Right lobe of liver (tissue), 6 donors: Measurements from ENCODE around the gene DBN1. TPM values are rescaled to one million over a fixed set of nuclear protein-coding genes. Genes with fewer than 3 reads are reported as not detected.
"Not testable (repeated sequence)": the region's sequence is repeated elsewhere in the genome, so short reads cannot be mapped to it uniquely, and the experiment has no call there.

ENCODE experiments used
- ATAC-seq, 4 donors: fragments of 200-7000 bp; cut with Tn5 transposase; one replicate each; pipeline ENCODE4 v1.9.1; 2020; ENCODE audit warnings: mild to moderate bottlenecking in 4 of 4, moderate library complexity in 4 of 4
- DNase-seq, 3 donors: peaks; one replicate each; pipeline ENCODE4 v3.0.0-alpha.2; 2020
- H3K27ac ChIP-seq, 3 donors: fragments of 200-600 bp; one replicate each; pipeline ENCODE4 v1.8.0; 2022
- H3K27me3 ChIP-seq, 2 donors: fragments of 200-600 bp; one replicate each; pipeline ENCODE4 v1.8.0; 2022
- H3K36me3 ChIP-seq, 4 donors: fragments of 200-600 bp; sonication (generic) in 1 of 4; one replicate each; pipeline versions ENCODE4 v1.5.1 to v1.8.0; 2017 to 2022; ENCODE audit warnings: control low read depth in 1 of 4
- H3K4me1 ChIP-seq, 4 donors: fragments of 200-600 bp; sonication (generic) in 1 of 4; one replicate each; pipeline versions ENCODE4 v1.5.1 to v1.8.0; 2017 to 2022; ENCODE audit warnings: control low read depth in 1 of 4
- H3K4me3 ChIP-seq, 3 donors: fragments of 200-600 bp; one replicate each; pipeline ENCODE4 v1.8.0; 2022
- H3K9me3 ChIP-seq, 4 donors: fragments of 200-600 bp; sonication (generic) in 1 of 4; one replicate each; pipeline versions ENCODE4 v1.5.1 to v1.8.0; 2017 to 2022; ENCODE audit warnings: control low read depth in 1 of 4
- POLR2A ChIP-seq: fragments of 450-650 bp; IDR thresholded peaks from one replicate; pipeline ENCODE4 v1.6.1; 2017; ENCODE audit warnings: antibody characterized with exemption, mild to moderate bottlenecking
- WGBS: methylation state at CpG from one replicate; pipeline ENCODE4 v1.1.6; 2018; ENCODE audit warnings: low coverage, low lambda C conversion rate; ENCODE audit not compliant: insufficient coverage; ENCODE audit errors: missing lambda C conversion rate; 5-methylcytosine and 5-hydroxymethylcytosine counted together
- intact Hi-C, 2 donors: fragments of 100-400 bp; cut with DNase I; formaldehyde crosslinking; loops; one replicate each; pipeline versions ENCODE4 v1.11.2 to v1.14.1; 2022
- total RNA-seq, 6 experiments: library from RNA; depleted of rRNA in 2 of 6; stranded (reverse); fragments of >200 nt in 2 of 6; fragmentation: NEBNext Ultra II Directional in 3 of 6; extraction: Animal tissue kit (Norgen Biotek cat#: 25700) in 3 of 6; gene quantifications; one replicate each; pipeline versions ENCODE4 v1.1.0 to v1.2.4, GENCODE V29; 2016 to 2023
- TF ChIP-seq, protein P1 (sequence below), 4 donors: fragments of 200-600 bp in 3 of 4; fragments of 450-650 bp in 1 of 4; IDR thresholded peaks; one replicate each; pipeline versions ENCODE4 v1.5.1 to v1.8.0; 2016 to 2022; ENCODE audit warnings: antibody characterized with exemption in 4 of 4, mild to moderate bottlenecking in 2 of 4
- donor health status: DM: no; HTN: yes; CAD: no.
- donor health status: DM: no; HTN: no; CAD: no.
- donor health status: DM: no; HTN: no; CAD: no.
- donor health status: DM: no; HTN: yes; CAD: no.
- donor health status: DM: no; HTN: yes; CAD: no.

DBN1 gene
- total RNA-seq, 6 experiments from 2014 or later = 1.1 to 4.6 (median 3.1) TPM

- H3K36me3 ChIP-seq = peaks cover 0 to 2% (median 0%) of the 10 kb centered on the region in 4 donors
- no peaks in the 10 kb centered on the region for H3K9me3 ChIP-seq
- no peak overlapping the region for H3K27ac ChIP-seq
- H3K4me3 ChIP-seq = no peak overlapping the region
- intact Hi-C loops = no loop called here
- H3K27me3 ChIP-seq = no peaks in the 10 kb centered on the region
- H3K4me1 ChIP-seq = no peaks in the 10 kb centered on the region
- TF ChIP-seq POLR2A = no peak
- TF ChIP-seq, protein P1, sequence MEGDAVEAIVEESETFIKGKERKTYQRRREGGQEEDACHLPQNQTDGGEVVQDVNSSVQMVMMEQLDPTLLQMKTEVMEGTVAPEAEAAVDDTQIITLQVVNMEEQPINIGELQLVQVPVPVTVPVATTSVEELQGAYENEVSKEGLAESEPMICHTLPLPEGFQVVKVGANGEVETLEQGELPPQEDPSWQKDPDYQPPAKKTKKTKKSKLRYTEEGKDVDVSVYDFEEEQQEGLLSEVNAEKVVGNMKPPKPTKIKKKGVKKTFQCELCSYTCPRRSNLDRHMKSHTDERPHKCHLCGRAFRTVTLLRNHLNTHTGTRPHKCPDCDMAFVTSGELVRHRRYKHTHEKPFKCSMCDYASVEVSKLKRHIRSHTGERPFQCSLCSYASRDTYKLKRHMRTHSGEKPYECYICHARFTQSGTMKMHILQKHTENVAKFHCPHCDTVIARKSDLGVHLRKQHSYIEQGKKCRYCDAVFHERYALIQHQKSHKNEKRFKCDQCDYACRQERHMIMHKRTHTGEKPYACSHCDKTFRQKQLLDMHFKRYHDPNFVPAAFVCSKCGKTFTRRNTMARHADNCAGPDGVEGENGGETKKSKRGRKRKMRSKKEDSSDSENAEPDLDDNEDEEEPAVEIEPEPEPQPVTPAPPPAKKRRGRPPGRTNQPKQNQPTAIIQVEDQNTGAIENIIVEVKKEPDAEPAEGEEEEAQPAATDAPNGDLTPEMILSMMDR (IDR thresholded peaks at IDR 0.05) = no peak
- WGBS = 100% methylated on average over 2 of the region's 8 CpGs
- DNase-seq (no peak), ATAC-seq (no peak)
These were observed 13.7 kb upstream of the DBN1 start for GRCh38 chr5:177487144-177487543.

- Histone ChIP-seq H3K27me3 (no peaks in the 10 kb centered on the region), H3K36me3 (peaks cover 0 to 2% (median 0%) of the 10 kb centered on the region in 4 donors), H3K4me3 (no peak overlapping the region), H3K9me3 (no peaks in the 10 kb centered on the region), H3K4me1 (no peaks in the 10 kb centered on the region), H3K27ac (no peak overlapping the region)
- ATAC-seq (no peak), DNase-seq (no peak)
- TF ChIP-seq, protein P1 (IDR thresholded peaks at IDR 0.05) = no peak
- 90% methylated on average over 2 of the region's 3 CpGs for WGBS
- intact Hi-C loops = no loop called here
These were observed 12.8 kb upstream of the DBN1 start for GRCh38 chr5:177486256-177486655.

GRCh38 chr5:177485753-177486152 is 12.3 kb upstream of the DBN1 start:
- intact Hi-C loops, DNase-seq, H3K4me3 ChIP-seq, H3K9me3 ChIP-seq, H3K4me1 ChIP-seq, H3K36me3 ChIP-seq, H3K27me3 ChIP-seq, ATAC-seq, H3K27ac ChIP-seq: not testable (repeated sequence)
- WGBS = 93% methylated on average over 3 of the region's 3 CpGs

DNA sequence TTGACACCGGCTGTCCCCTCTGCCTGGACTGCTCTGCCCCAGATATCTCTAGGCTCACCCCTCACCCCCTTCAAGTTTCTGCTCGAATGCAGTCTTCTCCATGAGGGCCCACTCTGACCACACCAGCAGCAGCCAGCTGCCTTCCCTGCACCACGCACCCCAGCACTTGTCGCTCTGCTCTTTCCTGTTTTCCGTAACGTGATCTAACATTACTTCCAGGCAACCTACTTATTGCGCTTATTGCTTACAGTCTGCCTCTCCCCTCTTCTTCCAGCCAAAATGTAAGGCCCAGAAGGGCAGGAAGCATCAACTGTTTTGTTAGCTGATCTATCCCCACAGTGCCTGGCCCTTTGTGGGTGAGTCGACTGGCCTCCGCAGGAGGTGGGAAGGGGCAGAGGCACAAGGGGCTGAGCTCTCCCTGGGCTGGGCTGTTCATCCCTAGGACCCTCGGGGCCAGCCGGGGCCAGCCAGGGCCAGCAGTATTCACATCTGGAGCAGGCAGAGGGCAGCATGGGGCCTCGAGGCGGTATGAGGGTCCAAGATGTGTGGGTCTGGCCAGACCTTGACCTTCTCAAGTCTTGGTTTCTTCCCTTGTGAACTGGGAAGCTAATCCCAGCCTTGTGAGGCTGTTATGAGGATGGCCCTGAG is 11.6 kb upstream of the DBN1 start:
- H3K36me3 ChIP-seq = peaks cover 0 to 2% (median 0%) of the 10 kb centered on the region in 4 donors
- 75% methylated on average over 7 of the region's 13 CpGs for WGBS

More for the DNA sequence above, 11.6 kb upstream of the DBN1 start:
- H3K4me1 ChIP-seq = peaks cover 0 to 4% (median 1%) of the 10 kb centered on the region in 4 donors
- no peak for DNase-seq
- TF ChIP-seq POLR2A = no peak
- TF ChIP-seq, protein P1 (IDR thresholded peaks at IDR 0.05) = no peak
- no peak overlapping the region for H3K4me3 ChIP-seq
- H3K9me3 ChIP-seq = no peaks in the 10 kb centered on the region
- H3K27ac ChIP-seq = no peak overlapping the region
- H3K27me3 ChIP-seq = no peaks in the 10 kb centered on the region
- no peak for ATAC-seq
- intact Hi-C loops = no loop called here
